ENCODE results near the gene HINFP.

The HINFP gene

DNA sequence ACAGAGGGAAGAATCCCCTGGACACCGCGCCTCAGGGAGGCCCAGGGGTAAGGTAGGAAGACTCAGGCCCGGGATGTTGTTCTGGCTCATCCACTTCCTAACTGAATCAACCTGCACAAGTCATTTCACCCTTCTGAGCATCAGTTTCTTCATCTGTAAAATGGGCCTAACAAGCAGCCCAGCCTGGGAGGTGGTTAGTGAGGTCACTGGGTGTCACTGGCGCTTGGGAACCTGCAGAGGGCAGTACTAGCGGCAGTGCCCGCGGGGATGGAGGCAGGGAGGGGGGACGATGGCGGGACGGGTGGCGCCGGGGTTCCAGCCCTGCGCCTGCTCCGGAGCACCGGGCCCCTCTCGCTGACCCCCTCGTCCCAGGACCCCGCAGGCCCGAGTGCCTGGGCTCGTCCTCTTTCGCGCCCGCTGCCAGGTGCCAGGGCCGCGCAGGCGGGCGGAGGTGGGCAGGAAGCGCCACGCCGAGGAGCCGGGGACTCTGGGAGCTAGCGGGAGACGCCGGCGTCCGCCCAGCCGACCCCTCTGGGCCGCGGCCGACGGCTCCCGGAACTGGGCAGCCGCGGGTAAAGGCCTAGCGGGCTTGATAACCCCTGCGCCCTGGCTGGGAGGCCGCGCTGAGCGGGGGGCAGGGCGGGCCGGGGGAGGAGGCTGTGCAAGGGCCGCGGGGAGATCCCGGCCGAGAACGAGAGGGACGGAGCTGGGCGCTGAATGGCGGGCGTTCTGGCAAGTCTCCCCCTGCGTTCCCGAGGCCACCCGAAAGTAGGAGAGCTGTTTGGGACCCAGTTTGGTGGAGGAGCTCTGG lies 47.3 kb downstream of the HINFP start, which contains the start of gene NLRX1:
NLRX1 (plus strand) TSS at position 255 of the 811 bp plus-strand sequence. CDS start 2,679 bp downstream, outside the sequence.
- H3K4me1 ChIP-seq (ENCODE audit: control insufficient read depth in 1 of 2, insufficient read depth in 2 of 2, low read length in 2 of 2) = peaks cover 0 to 10% of the 10 kb centered on the region in 2 donors
- peak within 1 kb of the TSS; percentile 88 to 90 for H3K4me3 ChIP-seq (ENCODE audit: low read depth in 1 of 2, low read length in 2 of 2)

GRCh38 chr11:119169282-119169719 lies 47.9 kb downstream of the HINFP start:
- H3K9ac ChIP-seq (ENCODE audit: low read depth in 1 of 2, low read length in 2 of 2) = peak overlapping the region; percentile 78 to 90
- H3K4me3 ChIP-seq (ENCODE audit: low read depth in 1 of 2, low read length in 2 of 2) = peak overlapping the region; percentile 88 to 90
- no peaks in the 10 kb centered on the region for H3K27me3 ChIP-seq (ENCODE audit: control insufficient read depth in 1 of 2, insufficient read depth in 2 of 2, low read length in 2 of 2)
- H3K4me1 ChIP-seq (ENCODE audit: control insufficient read depth in 1 of 2, insufficient read depth in 2 of 2, low read length in 2 of 2) = peaks cover 0 to 10% of the 10 kb centered on the region in 2 donors
- H3K9me3 ChIP-seq (ENCODE audit: control insufficient read depth in 1 of 2, low read length in 2 of 2) = no peaks in the 10 kb centered on the region
- peak overlapping the region; percentile 87 for H3K27ac ChIP-seq (ENCODE audit: low read depth, low read length)
- H3K36me3 ChIP-seq (ENCODE audit: control insufficient read depth in 1 of 2, insufficient read depth in 2 of 2, low read length in 2 of 2) = peaks cover 0 to 4% of the 10 kb centered on the region in 2 donors

More for the DNA sequence above, 47.3 kb downstream of the HINFP start, which contains the start of gene NLRX1:
- Histone ChIP-seq H3K27ac (ENCODE audit: low read depth, low read length) (peak within 1 kb of the TSS; percentile 87), H3K36me3 (ENCODE audit: control insufficient read depth in 1 of 2, insufficient read depth in 2 of 2, low read length in 2 of 2) (peaks cover 0 to 2% of the 10 kb centered on the region in 2 donors), H3K27me3 (ENCODE audit: control insufficient read depth in 1 of 2, insufficient read depth in 2 of 2, low read length in 2 of 2) (no peaks in the 10 kb centered on the region), H3K9me3 (ENCODE audit: control insufficient read depth in 1 of 2, low read length in 2 of 2) (no peaks in the 10 kb centered on the region), H3K9ac (ENCODE audit: low read depth in 1 of 2, low read length in 2 of 2) (peak within 1 kb of the TSS; percentile 78 to 90)

- no peak overlapping the region for H3K4me3 ChIP-seq (ENCODE audit: low read depth in 1 of 2, low read length in 2 of 2)
- H3K36me3 ChIP-seq (ENCODE audit: control insufficient read depth in 1 of 2, insufficient read depth in 2 of 2, low read length in 2 of 2) = peaks cover 7 to 15% of the 10 kb centered on the region in 2 donors
- peaks cover 0 to 10% of the 10 kb centered on the region in 2 donors for H3K4me1 ChIP-seq (ENCODE audit: control insufficient read depth in 1 of 2, insufficient read depth in 2 of 2, low read length in 2 of 2)
- no peaks in the 10 kb centered on the region for H3K9me3 ChIP-seq (ENCODE audit: control insufficient read depth in 1 of 2, low read length in 2 of 2)
- no peak overlapping the region for H3K9ac ChIP-seq (ENCODE audit: low read depth in 1 of 2, low read length in 2 of 2)
- no peaks in the 10 kb centered on the region for H3K27me3 ChIP-seq (ENCODE audit: control insufficient read depth in 1 of 2, insufficient read depth in 2 of 2, low read length in 2 of 2)
- H3K27ac ChIP-seq (ENCODE audit: low read depth, low read length) = no peak overlapping the region
Measured at GRCh38 chr11:119172513-119172912, 51.1 kb downstream of the HINFP start.

GRCh38 chr11:119173453-119173852 lies 52.1 kb downstream of the HINFP start:
- H3K4me1 ChIP-seq (ENCODE audit: control insufficient read depth in 1 of 2, insufficient read depth in 2 of 2, low read length in 2 of 2) = peaks cover 0 to 5% of the 10 kb centered on the region in 2 donors
- H3K9ac ChIP-seq (ENCODE audit: low read depth in 1 of 2, low read length in 2 of 2) = no peak overlapping the region
- H3K4me3 ChIP-seq (ENCODE audit: low read depth in 1 of 2, low read length in 2 of 2) = no peak overlapping the region
- H3K27me3 ChIP-seq (ENCODE audit: control insufficient read depth in 1 of 2, insufficient read depth in 2 of 2, low read length in 2 of 2) = no peaks in the 10 kb centered on the region
- no peak overlapping the region for H3K27ac ChIP-seq (ENCODE audit: low read depth, low read length)
- H3K9me3 ChIP-seq (ENCODE audit: control insufficient read depth in 1 of 2, low read length in 2 of 2) = no peaks in the 10 kb centered on the region
- peaks cover 7 to 20% of the 10 kb centered on the region in 2 donors for H3K36me3 ChIP-seq (ENCODE audit: control insufficient read depth in 1 of 2, insufficient read depth in 2 of 2, low read length in 2 of 2)

DNA sequence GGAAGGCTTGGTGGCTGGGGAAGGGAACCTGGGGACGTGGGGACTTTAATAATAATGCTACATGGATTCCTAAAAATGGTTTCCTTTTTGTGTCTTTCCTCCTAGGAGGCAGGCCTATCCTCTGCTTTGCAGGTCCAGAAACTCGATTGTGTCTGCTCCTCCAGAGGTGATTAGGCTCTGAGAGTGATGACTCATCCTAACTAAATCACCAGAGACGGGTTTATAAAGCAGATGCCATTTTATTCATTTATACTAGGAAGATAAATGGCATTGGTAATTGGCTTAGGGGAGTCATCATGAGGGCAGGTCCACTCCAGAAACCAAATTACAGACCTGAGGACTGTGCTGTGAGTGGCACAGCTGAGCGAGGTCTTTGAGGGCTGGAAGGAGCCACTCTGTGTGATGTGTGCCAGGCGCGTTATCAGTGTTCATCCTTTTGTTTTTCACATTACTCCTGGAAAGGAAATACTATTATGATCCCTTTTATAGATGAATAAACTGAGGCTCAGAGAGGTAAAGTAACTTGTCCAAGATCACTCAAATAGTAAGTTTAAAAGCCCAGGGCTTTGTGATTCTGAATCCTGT lies 54.2 kb downstream of the HINFP start:
- Histone ChIP-seq H3K36me3 (ENCODE audit: control insufficient read depth in 1 of 2, insufficient read depth in 2 of 2, low read length in 2 of 2) (peaks cover 7 to 27% of the 10 kb centered on the region in 2 donors), H3K9ac (ENCODE audit: low read depth in 1 of 2, low read length in 2 of 2) (no peak overlapping the region), H3K9me3 (ENCODE audit: control insufficient read depth in 1 of 2, low read length in 2 of 2) (no peaks in the 10 kb centered on the region), H3K4me1 (ENCODE audit: control insufficient read depth in 1 of 2, insufficient read depth in 2 of 2, low read length in 2 of 2) (no peaks in the 10 kb centered on the region), H3K27ac (ENCODE audit: low read depth, low read length) (no peak overlapping the region), H3K27me3 (ENCODE audit: control insufficient read depth in 1 of 2, insufficient read depth in 2 of 2, low read length in 2 of 2) (no peaks in the 10 kb centered on the region), H3K4me3 (ENCODE audit: low read depth in 1 of 2, low read length in 2 of 2) (no peak overlapping the region)

DNA sequence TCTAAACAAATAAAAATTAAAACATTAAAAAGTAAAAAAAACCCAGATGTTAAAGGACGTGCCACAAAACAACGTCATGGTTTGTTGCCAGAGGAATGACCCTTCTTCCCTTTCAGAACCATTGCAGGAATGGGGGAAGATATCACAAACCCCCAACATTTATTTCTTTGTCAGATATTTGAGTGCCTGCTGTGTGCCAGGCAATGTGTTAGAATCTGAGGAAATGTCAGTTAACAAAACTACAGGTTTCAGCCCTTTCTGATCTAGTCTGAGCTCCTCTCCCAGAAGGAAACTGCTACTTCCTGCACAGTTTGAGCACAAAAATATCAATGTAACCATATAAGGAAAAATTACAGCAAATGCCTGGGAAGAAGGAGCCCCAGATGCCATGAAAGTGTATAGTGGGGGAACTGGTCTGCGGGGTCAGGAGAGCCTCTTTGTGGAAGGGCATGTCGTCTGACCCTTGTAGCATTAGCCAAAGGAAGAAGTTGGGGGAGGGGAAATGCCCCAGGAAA lies 56.8 kb downstream of the HINFP start:
- Histone ChIP-seq H3K9me3 (ENCODE audit: control insufficient read depth in 1 of 2, low read length in 2 of 2) (no peaks in the 10 kb centered on the region), H3K27me3 (ENCODE audit: control insufficient read depth in 1 of 2, insufficient read depth in 2 of 2, low read length in 2 of 2) (no peaks in the 10 kb centered on the region), H3K4me3 (ENCODE audit: low read depth in 1 of 2, low read length in 2 of 2) (no peak overlapping the region), H3K4me1 (ENCODE audit: control insufficient read depth in 1 of 2, insufficient read depth in 2 of 2, low read length in 2 of 2) (peaks cover 5 to 7% of the 10 kb centered on the region in 2 donors), H3K9ac (ENCODE audit: low read depth in 1 of 2, low read length in 2 of 2) (no peak overlapping the region), H3K36me3 (ENCODE audit: control insufficient read depth in 1 of 2, insufficient read depth in 2 of 2, low read length in 2 of 2) (peaks cover 7 to 27% of the 10 kb centered on the region in 2 donors), H3K27ac (ENCODE audit: low read depth, low read length) (no peak overlapping the region)

GRCh38 chr11:119179342-119179741 lies 58.0 kb downstream of the HINFP start:
- peaks cover 10 to 27% of the 10 kb centered on the region in 2 donors for H3K36me3 ChIP-seq (ENCODE audit: control insufficient read depth in 1 of 2, insufficient read depth in 2 of 2, low read length in 2 of 2)
- H3K27ac ChIP-seq (ENCODE audit: low read depth, low read length) = no peak overlapping the region
- no peak overlapping the region for H3K9ac ChIP-seq (ENCODE audit: low read depth in 1 of 2, low read length in 2 of 2)
- H3K4me3 ChIP-seq (ENCODE audit: low read depth in 1 of 2, low read length in 2 of 2) = no peak overlapping the region
- H3K4me1 ChIP-seq (ENCODE audit: control insufficient read depth in 1 of 2, insufficient read depth in 2 of 2, low read length in 2 of 2) = peaks cover 10% of the 10 kb centered on the region in 2 donors
- H3K9me3 ChIP-seq (ENCODE audit: control insufficient read depth in 1 of 2, low read length in 2 of 2) = no peaks in the 10 kb centered on the region
- H3K27me3 ChIP-seq (ENCODE audit: control insufficient read depth in 1 of 2, insufficient read depth in 2 of 2, low read length in 2 of 2) = no peaks in the 10 kb centered on the region

DNA sequence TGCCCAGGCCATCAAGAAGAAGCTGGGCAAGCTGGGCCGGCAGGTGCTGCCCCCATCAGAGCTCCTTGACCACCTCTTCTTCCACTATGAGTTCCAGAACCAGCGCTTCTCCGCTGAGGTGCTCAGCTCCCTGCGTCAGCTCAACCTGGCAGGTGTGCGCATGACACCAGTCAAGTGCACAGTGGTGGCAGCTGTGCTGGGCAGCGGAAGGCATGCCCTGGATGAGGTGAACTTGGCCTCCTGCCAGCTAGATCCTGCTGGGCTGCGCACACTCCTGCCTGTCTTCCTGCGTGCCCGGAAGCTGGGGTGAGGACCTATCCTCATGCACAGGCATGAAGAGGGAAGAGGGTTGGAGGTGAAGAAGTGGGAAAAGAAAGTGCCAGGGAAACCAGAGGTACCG lies 58.6 kb downstream of the HINFP start:
- no peak overlapping the region for H3K9ac ChIP-seq (ENCODE audit: low read depth in 1 of 2, low read length in 2 of 2)
- H3K36me3 ChIP-seq (ENCODE audit: control insufficient read depth in 1 of 2, insufficient read depth in 2 of 2, low read length in 2 of 2) = peaks cover 6 to 20% of the 10 kb centered on the region in 2 donors
- peaks cover 10% of the 10 kb centered on the region in 2 donors for H3K4me1 ChIP-seq (ENCODE audit: control insufficient read depth in 1 of 2, insufficient read depth in 2 of 2, low read length in 2 of 2)
- no peaks in the 10 kb centered on the region for H3K27me3 ChIP-seq (ENCODE audit: control insufficient read depth in 1 of 2, insufficient read depth in 2 of 2, low read length in 2 of 2)
- H3K9me3 ChIP-seq (ENCODE audit: control insufficient read depth in 1 of 2, low read length in 2 of 2) = no peaks in the 10 kb centered on the region
- H3K27ac ChIP-seq (ENCODE audit: low read depth, low read length) = no peak overlapping the region
- H3K4me3 ChIP-seq (ENCODE audit: low read depth in 1 of 2, low read length in 2 of 2) = no peak overlapping the region

DNA sequence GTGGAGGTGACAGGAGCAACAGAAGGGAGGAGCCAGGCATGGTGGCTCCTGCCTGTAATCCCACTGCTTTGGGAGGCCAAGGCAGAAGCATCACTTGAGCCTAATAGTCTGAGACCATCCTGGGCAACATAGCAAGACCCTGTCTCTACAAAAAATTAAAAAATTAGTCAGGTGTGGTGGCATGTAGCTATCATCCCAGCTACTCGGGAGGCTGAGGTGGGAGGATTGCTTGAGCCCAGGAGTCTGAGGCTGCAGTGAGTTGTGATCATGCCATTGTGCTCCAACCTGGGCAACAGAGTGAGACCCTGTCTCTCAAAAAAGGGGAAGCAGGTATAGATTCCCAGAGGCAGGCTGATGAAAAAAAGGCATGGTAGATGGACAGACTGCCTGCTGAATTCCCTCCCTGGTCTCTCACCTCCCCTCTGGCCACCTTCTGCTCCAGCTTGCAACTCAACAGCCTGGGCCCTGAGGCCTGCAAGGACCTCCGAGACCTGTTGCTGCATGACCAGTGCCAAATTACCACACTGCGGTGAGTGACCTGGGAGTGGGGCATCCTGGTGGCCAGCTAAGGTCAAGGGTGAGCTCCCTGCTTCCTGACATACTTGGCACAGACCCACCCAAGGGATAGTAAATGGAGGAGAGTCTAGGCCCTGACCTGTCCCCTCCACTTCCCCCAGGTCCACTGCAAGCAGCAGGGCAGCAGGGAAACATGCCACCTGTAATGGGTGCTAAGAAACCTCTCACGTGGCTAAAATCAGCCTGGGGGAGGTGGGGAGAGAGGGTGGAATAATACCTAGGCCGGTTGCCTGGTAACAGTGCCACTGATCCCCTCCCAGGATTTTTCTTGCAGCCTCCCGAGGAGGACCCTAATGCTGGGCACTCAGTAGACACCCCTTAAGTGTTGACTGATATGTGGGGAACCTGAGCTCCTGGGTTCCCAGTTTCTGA lies 59.6 kb downstream of the HINFP start:
- no peaks in the 10 kb centered on the region for H3K27me3 ChIP-seq (ENCODE audit: control insufficient read depth in 1 of 2, insufficient read depth in 2 of 2, low read length in 2 of 2)
- peaks cover 3 to 16% of the 10 kb centered on the region in 2 donors for H3K36me3 ChIP-seq (ENCODE audit: control insufficient read depth in 1 of 2, insufficient read depth in 2 of 2, low read length in 2 of 2)
- H3K9me3 ChIP-seq (ENCODE audit: control insufficient read depth in 1 of 2, low read length in 2 of 2) = no peaks in the 10 kb centered on the region
- H3K27ac ChIP-seq (ENCODE audit: low read depth, low read length) = no peak overlapping the region
- no peak overlapping the region for H3K4me3 ChIP-seq (ENCODE audit: low read depth in 1 of 2, low read length in 2 of 2)
- no peak overlapping the region for H3K9ac ChIP-seq (ENCODE audit: low read depth in 1 of 2, low read length in 2 of 2)
- peaks cover 10% of the 10 kb centered on the region in 2 donors for H3K4me1 ChIP-seq (ENCODE audit: control insufficient read depth in 1 of 2, insufficient read depth in 2 of 2, low read length in 2 of 2)
